Activated T-cell treated with anti-CD3 and anti-CD28 coated beads, Interleukin-2, amount 50 U/mL, for 48 hours (primary cell): Measurements from ENCODE around the gene NOL4L.

Experiments
- DNase-seq, 2 experiments: peaks; one replicate each; pipeline ENCODE4 v3.0.0-alpha.2; 2020

NOL4L gene

GRCh38 chr20:32453467-32454163 lies 131.5 kb downstream of the NOL4L start:
- no peak for DNase-seq

- no peak for DNase-seq
Measured at GRCh38 chr20:32452776-32453466, 132.2 kb downstream of the NOL4L start.

- no peak for DNase-seq
Measured at GRCh38 chr20:32451682-32452461, 133.3 kb downstream of the NOL4L start.

- no peak for DNase-seq
Measured at GRCh38 chr20:32451340-32451681, 133.8 kb downstream of the NOL4L start.

- DNase-seq, result no peak
Measured at GRCh38 chr20:32450484-32451061, 134.6 kb downstream of the NOL4L start.

GRCh38 chr20:32449890-32450401 lies 135.2 kb downstream of the NOL4L start:
- no peak for DNase-seq

- DNase-seq, result no peak
Measured at GRCh38 chr20:32449057-32449889, 135.9 kb downstream of the NOL4L start.

GRCh38 chr20:32448306-32449056 lies 136.7 kb downstream of the NOL4L start:
- DNase-seq, result no peak

GRCh38 chr20:32447136-32448027 lies 137.8 kb downstream of the NOL4L start:
- no peak for DNase-seq

- DNase-seq, result no peak
Measured at GRCh38 chr20:32446301-32447100, 138.6 kb downstream of the NOL4L start.

GRCh38 chr20:32445539-32446273 lies 139.4 kb downstream of the NOL4L start:
- DNase-seq, result no peak

- DNase-seq, result peak in 1 of 2 experiments; percentile 13
Measured at GRCh38 chr20:32444474-32445220, 140.5 kb downstream of the NOL4L start.

- peak in 1 of 2 experiments; percentile 20 for DNase-seq
Measured at GRCh38 chr20:32443386-32443974, 141.7 kb downstream of the NOL4L start.

GRCh38 chr20:32442630-32443373 lies 142.3 kb downstream of the NOL4L start:
- DNase-seq, result no peak

GRCh38 chr20:32441638-32442037 lies 143.5 kb downstream of the NOL4L start:
- DNase-seq, result peak; percentile 7 to 12

- DNase-seq, result peak in 1 of 2 experiments; percentile 11
Measured at GRCh38 chr20:32440758-32441078, 144.4 kb downstream of the NOL4L start.
